Colonic mucosa (tissue), 4 donors: ENCODE data around the gene KRTAP12-2. TPM values are rescaled to one million over a fixed set of nuclear protein-coding genes. Genes with fewer than 3 reads are reported as not detected.

Source experiments
- DNase-seq: peaks from one replicate; pipeline ENCODE4 v3.0.0-alpha.2; 2020
- H3K27ac ChIP-seq: fragments of 200-600 bp; one replicate; pipeline ENCODE4 v1.8.0; 2021
- H3K27me3 ChIP-seq: fragments of 200-600 bp; one replicate; pipeline ENCODE4 v1.8.0; 2021
- H3K36me3 ChIP-seq: fragments of 200-600 bp; one replicate; pipeline ENCODE4 v1.8.0; 2021
- H3K4me1 ChIP-seq: fragments of 200-600 bp; one replicate; pipeline ENCODE4 v1.8.0; 2021; ENCODE audit warnings: mild to moderate bottlenecking
- H3K4me3 ChIP-seq: fragments of 200-600 bp; one replicate; pipeline ENCODE4 v1.8.0; 2021
- H3K9ac ChIP-seq, 2 donors: one replicate each; pipeline ENCODE4 v1.7.0; 2013; ENCODE audit warnings: control low read depth in 2 of 2, low read depth in 2 of 2, low read length in 2 of 2
- H3K9me3 ChIP-seq: fragments of 200-600 bp; one replicate; pipeline ENCODE4 v1.8.0; 2021
- CTCF ChIP-seq: fragments of 200-600 bp; IDR thresholded peaks from one replicate; pipeline ENCODE4 v1.8.0; 2022; ENCODE audit warnings: antibody characterized with exemption, mild to moderate bottlenecking
- intact Hi-C: fragments of 100-400 bp; cut with DNase I; formaldehyde crosslinking; loops from one replicate; pipeline ENCODE4 v1.14.1; 2022
- total RNA-seq, 2 donors: library from RNA; stranded (reverse); fragmentation: NEBNext Ultra II Directional in 1 of 2; extraction: Animal tissue kit (Norgen Biotek cat#: 25700) in 1 of 2; gene quantifications; one replicate each; pipeline ENCODE4 v1.2.1, GENCODE V29; 2021
- donor health status: healthy.
- donor health status: DM: no; HTN: no; CAD: no.
- donor health status: DM: no; HTN: no; CAD: no.

The KRTAP12-2 gene
- total RNA-seq, 2 donors from 2014 or later: not detected

GRCh38 chr21:44656868-44657267 lies 9.9 kb downstream of the KRTAP12-2 start:
- intact Hi-C loops: no loop called here
- no peak for DNase-seq
- Histone ChIP-seq H3K27ac (no peak overlapping the region), H3K9ac (no peak overlapping the region), H3K36me3 (no peaks in the 10 kb centered on the region), H3K9me3 (no peaks in the 10 kb centered on the region), H3K4me1 (no peaks in the 10 kb centered on the region), H3K27me3 (no peaks in the 10 kb centered on the region), H3K4me3 (no peak overlapping the region)
- TF ChIP-seq CTCF: no peak

GRCh38 chr21:44654576-44655175 lies 12.1 kb downstream of the KRTAP12-2 start, which contains the start of gene KRTAP12-4:
Gene KRTAP12-4, minus strand, starts transcription at chr21:44654659. Its CDS starts 45 bp downstream, at chr21:44654614.
- intact Hi-C loops: no loop called here
- no peak for TF ChIP-seq CTCF

GRCh38 chr21:44653656-44654575 lies 12.8 kb downstream of the KRTAP12-2 start:
- TF ChIP-seq CTCF: no peak
- H3K27ac ChIP-seq: no peak overlapping the region
- intact Hi-C loops: no loop called here
- H3K9me3 ChIP-seq: no peaks in the 10 kb centered on the region
- no peak overlapping the region for H3K4me3 ChIP-seq
- no peaks in the 10 kb centered on the region for H3K27me3 ChIP-seq
- no peaks in the 10 kb centered on the region for H3K4me1 ChIP-seq
- no peaks in the 10 kb centered on the region for H3K36me3 ChIP-seq
- no peak overlapping the region for H3K9ac ChIP-seq
- DNase-seq: no peak

More at GRCh38 chr21:44654576-44655175, 12.1 kb downstream of the KRTAP12-2 start, which contains the start of gene KRTAP12-4:
- Histone ChIP-seq H3K4me3 (no peak within 1 kb of the TSS), H3K4me1 (no peaks in the 10 kb centered on the region), H3K9ac (no peak within 1 kb of the TSS), H3K36me3 (no peaks in the 10 kb centered on the region), H3K27ac (no peak within 1 kb of the TSS), H3K9me3 (no peaks in the 10 kb centered on the region), H3K27me3 (no peaks in the 10 kb centered on the region)
- no peak for DNase-seq

GRCh38 chr21:44653123-44653522 lies 13.6 kb downstream of the KRTAP12-2 start:
- DNase-seq: no peak
- Histone ChIP-seq H3K9ac (no peak overlapping the region), H3K27ac (no peak overlapping the region), H3K9me3 (no peaks in the 10 kb centered on the region), H3K4me1 (no peaks in the 10 kb centered on the region), H3K27me3 (no peaks in the 10 kb centered on the region), H3K4me3 (no peak overlapping the region), H3K36me3 (no peaks in the 10 kb centered on the region)
- intact Hi-C loops: no loop called here
- no peak for TF ChIP-seq CTCF

GRCh38 chr21:44650973-44651675 lies 15.6 kb downstream of the KRTAP12-2 start:
- Histone ChIP-seq H3K4me3 (no peak overlapping the region), H3K36me3 (no peaks in the 10 kb centered on the region)

More at GRCh38 chr21:44650973-44651675, 15.6 kb downstream of the KRTAP12-2 start:
- no peak overlapping the region for H3K27ac ChIP-seq
- no peaks in the 10 kb centered on the region for H3K27me3 ChIP-seq
- no peak overlapping the region for H3K9ac ChIP-seq
- TF ChIP-seq CTCF: no peak
- no peaks in the 10 kb centered on the region for H3K4me1 ChIP-seq
- no peak for DNase-seq
- intact Hi-C loops: no loop called here
- H3K9me3 ChIP-seq: no peaks in the 10 kb centered on the region
